ENCODE results near the gene HERC3.

HERC3 gene

DNA sequence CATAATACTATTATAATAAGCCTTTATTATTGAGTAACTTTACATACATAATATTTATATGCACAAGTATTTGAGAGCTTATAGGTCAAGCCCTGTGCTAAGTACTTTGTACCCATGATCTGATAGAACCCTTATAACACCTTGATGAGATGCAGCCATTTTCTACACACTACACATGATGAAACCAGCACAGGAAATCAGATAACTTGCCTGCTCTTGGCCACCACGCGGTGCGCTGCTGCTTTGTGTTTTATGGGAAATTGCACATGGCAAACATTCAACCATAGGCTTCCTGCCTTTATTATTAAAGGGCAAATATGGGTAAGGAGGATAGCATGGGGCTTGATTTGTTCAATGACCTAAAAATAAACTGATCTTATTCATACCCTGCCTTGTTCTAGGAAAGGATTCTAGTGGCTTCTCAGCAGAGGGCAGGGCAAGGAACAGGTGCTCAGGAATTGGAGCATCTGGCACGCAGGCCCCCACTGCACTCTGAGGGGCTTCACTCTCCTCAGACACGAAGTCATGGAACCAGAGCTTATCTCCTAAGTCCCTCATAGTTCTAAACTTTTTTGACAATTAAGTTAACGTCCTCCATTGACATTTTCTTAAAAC, 137.0 kb downstream of the HERC3 start:
- TF ChIP-seq GATA3 (IDR thresholded peaks at IDR 0.05; ENCODE audit: low read depth, low read length) = no peak

DNA sequence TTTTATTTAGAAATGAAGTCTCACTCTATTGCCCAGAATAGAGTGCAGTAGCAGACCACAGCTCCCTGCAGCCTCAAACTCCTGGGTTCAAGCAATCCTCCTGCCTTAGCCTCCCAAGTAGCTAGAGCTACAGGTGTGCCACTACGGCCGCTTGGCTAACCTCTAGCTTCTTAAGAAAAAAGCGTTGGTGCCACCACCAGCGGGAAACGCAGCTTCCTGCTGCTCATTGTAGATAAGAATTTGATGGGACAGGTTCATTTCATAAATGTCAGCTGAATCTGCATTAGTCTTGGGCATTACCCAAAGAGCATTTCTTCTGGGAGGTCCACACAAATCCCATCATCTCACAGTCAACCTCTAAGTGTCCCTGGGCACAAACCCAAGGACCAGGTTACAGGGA, 138.5 kb downstream of the HERC3 start:
- TF ChIP-seq GATA2 (IDR thresholded peaks at IDR 0.05; ENCODE audit: low read depth, low read length) = no peak
- no peak for TF ChIP-seq GATA3 (IDR thresholded peaks at IDR 0.05; ENCODE audit: low read depth, low read length)

DNA sequence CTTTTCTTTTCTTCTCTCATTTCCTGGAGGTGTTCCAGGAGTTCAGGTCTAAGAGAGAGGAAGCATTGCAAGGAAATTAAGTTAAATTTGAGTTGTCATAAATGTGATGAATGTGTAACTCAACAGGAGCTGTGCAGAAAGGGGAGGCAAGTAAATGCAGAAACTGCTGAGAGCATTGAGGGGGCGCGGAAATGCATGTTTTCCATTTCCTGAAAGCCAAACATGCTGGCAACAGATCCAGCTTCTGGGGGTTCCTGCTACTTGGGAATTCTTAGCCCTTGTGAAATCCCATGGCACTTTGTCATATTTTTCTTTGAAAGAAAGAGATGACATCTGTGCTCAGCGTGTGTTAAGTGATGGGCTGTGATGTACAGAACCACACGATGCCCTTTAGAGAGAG, 139.1 kb downstream of the HERC3 start:
- TF ChIP-seq GATA2 (IDR thresholded peaks at IDR 0.05; ENCODE audit: low read depth, low read length) (no peak), GATA3 (IDR thresholded peaks at IDR 0.05; ENCODE audit: low read depth, low read length) (no peak)

DNA sequence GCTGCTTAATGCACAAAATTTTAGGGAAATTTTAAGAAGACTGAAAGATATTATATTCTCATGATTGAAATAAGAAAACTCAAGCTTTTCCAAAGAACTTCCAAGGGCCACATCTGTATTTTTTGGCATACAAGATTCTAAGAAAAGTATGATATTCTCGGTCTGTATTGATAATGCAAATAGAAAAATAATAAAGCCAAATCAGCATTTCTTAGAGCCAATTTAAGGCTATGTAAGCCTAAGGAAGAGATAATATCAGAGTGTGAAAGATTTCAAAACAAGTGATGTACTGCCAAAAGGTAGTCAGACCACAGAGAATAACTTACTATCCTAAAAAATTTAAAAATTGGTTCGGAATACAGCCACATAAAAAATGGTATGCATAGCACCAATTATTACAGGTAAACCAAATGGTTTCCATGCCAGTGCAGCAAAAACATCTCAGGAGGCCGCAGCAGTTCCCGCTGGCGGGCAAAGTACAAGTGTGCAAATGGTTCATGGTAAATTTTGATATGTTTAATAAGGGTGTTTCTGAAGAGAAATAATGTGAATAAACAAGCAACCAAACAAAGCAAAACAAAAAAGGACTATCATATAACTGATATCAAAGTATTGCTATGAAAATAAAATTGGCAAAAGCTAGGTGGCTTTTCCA, 140.6 kb downstream of the HERC3 start:
- TF ChIP-seq GATA2 (IDR thresholded peaks at IDR 0.05; ENCODE audit: low read depth, low read length) (no peak), GATA3 (IDR thresholded peaks at IDR 0.05; ENCODE audit: low read depth, low read length) (no peak)

DNA sequence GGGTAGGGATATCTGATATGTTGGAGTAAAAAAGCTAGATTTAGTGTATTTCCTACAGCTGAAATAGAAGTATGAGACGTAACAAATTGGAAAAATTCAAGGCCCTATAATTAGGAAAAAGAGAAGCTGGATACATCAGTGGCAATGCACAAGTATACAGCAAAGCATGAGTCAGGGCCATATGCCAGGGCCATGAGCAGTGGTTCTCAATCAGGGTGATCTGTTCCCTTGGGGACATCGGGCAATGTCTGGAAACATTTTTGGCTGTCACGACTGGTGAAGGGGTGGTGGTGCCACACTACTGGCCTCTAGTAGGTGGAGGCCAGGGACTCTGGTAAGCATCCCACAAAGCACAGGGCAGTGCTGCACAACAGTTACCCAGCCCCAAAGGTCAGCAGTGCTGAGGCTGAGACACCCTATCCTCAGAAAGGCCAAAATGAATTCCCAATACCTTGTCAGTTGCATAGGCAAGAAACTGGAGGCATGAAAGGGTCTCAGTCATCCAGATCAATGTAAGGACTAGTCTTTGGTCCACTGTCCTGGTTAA, 142.2 kb downstream of the HERC3 start:
- TF ChIP-seq GATA3 (IDR thresholded peaks at IDR 0.05; ENCODE audit: low read depth, low read length) (no peak), GATA2 (IDR thresholded peaks at IDR 0.05; ENCODE audit: low read depth, low read length) (no peak)

DNA sequence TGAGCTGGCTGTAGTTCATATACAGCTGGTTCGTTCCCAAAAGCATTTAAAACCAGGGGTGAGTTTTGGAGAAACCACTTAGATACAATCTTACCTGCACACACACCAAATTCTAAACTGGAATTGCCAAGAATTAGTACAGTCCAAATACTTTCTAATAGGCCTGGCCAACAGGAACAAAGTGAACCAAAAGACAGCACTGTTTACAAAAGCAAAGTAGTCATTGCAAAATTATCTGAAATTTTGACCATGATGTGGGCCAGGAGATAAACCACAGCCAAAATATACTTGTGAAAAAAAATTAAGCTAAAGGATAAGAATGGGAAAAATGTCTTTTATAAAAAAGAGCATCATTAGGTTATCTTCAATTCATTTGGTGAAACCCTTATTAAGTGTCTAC, 143.3 kb downstream of the HERC3 start:
- TF ChIP-seq GATA2 (IDR thresholded peaks at IDR 0.05; ENCODE audit: low read depth, low read length) (no peak), GATA3 (IDR thresholded peaks at IDR 0.05; ENCODE audit: low read depth, low read length) (no peak)

DNA sequence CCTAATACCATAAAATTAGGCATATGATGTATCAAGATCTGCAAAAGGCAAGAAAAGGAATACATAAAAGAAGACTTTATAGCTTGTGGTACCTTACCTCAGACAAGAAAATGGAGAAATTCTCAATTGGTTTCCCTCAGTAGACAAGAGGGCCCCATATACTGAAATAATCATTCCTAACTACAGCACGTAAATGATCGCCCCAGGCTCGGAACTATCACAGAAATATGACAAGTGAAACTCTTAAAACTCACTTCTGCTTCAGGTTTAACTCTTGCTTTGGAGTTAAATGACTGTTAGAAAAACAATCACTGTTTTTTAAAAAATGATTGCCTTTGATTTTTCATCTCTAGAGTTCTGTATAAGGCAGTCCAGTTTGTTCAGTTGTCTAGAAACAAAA, 144.0 kb downstream of the HERC3 start:
- TF ChIP-seq GATA2 (IDR thresholded peaks at IDR 0.05; ENCODE audit: low read depth, low read length) (no peak), GATA3 (IDR thresholded peaks at IDR 0.05; ENCODE audit: low read depth, low read length) (no peak)

DNA sequence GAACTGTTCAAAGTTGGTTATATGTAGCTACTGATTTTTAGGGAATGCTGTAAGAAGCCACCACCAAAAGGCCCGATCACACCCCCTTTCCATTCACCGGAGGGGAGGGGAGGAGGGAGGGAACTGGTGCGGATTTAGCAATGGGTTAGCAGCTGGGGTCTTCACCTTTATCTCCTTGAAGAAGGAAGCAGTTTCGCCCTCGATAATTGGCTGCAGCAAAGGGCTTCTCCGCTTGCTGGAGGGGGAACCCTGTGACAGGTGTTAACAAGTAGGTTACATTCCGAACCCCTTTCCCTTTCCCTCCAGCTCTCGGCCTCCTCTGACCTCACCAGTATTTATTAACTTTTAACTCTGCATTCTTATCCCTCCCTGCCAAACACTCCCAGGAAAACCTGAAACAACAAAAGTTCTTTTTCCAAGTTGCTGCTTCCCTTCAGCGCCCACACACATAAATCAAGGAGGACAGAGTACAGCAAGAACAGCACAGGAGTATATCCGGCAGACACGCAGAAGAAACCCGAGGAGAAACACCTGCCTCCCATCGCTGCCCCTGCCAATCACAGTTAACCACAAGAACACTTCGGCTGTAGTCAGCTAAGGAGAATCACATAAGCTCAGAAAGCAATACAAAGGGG, 145.1 kb downstream of the HERC3 start:
- TF ChIP-seq GATA3 (IDR thresholded peaks at IDR 0.05; ENCODE audit: low read depth, low read length) (no peak), GATA2 (IDR thresholded peaks at IDR 0.05; ENCODE audit: low read depth, low read length) (no peak)

DNA sequence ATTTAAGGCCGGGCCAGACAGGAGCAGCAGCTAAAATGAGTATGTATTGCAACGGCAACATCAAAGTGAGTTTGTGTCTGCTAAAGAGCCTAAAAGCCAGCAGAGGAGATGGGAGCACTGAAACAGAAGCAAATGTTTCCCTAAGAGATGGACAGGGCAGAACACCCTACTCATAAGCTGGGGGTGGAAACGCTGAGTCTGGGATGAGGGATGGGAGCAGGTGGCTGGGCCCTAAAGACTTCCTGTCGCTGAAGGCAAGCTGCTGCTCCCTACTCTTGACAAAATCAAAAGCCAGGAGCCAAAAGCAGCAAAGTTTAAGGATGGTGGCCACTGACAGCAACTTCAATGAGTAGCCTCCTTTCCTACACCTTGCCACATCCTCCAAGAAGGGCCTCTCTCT, 145.9 kb downstream of the HERC3 start:
- TF ChIP-seq GATA2 (IDR thresholded peaks at IDR 0.05; ENCODE audit: low read depth, low read length) = no peak
- TF ChIP-seq GATA3 (IDR thresholded peaks at IDR 0.05; ENCODE audit: low read depth, low read length) = no peak

DNA sequence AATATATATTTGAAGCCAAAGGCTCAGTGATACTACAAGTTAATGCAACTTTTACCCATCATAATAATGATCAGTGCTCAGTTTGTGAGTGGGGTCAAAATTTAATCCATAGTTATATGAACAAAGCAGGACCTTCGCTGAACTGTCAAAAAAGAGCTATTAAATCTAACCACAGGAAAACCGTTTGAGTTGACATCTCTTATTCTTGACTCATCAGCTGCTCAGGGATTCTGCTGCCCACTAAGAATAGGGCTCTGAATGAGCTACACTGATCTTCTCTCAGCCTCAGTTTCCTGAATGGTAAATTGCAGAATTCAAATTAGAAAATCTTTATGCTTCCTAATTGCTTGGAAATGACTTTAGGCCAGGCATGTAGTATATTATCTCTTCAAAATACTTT, 150.3 kb downstream of the HERC3 start:
- TF ChIP-seq GATA3 (IDR thresholded peaks at IDR 0.05; ENCODE audit: low read depth, low read length) (no peak), GATA2 (IDR thresholded peaks at IDR 0.05; ENCODE audit: low read depth, low read length) (no peak)

DNA sequence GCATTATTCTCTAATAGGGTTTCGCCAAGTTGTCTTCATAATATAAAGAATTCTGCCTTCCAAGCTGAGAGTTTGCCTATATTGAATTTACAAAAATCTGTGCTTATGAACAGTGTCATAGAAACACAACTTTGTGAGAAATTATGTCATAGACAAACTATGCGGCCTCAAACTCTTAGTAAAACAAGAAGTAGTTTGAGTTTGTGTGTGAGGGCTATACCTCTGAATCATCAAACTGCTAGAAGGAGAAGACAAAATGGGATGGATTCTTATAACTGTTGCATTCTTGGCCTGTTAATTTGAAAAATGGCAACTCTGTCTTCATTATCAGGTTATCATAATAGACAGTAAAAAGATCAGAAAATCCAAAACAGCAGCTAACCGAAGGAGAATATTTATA, 151.4 kb downstream of the HERC3 start:
- no peak for TF ChIP-seq GATA2 (IDR thresholded peaks at IDR 0.05; ENCODE audit: low read depth, low read length)
- no peak for TF ChIP-seq GATA3 (IDR thresholded peaks at IDR 0.05; ENCODE audit: low read depth, low read length)

DNA sequence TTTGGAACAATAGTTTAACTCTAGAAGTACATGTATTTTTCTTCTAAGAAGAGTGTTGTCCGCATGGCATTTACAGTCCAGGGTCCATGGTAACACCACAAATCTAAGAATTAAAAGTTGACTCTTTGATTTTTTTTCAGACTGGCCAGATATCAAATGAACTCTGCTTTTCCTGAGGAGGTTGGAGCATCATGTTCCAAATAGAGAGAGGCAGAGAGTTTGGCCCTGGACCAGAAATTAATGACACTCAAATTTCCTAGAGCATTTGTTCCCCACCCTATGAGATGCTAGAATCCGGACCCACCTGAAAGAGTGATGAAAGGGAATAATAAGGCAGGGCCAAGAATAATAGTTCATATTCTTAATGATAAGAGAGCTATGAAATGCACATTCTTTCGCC, 152.3 kb downstream of the HERC3 start:
- no peak for TF ChIP-seq GATA2 (IDR thresholded peaks at IDR 0.05; ENCODE audit: low read depth, low read length)
- TF ChIP-seq GATA3 (IDR thresholded peaks at IDR 0.05; ENCODE audit: low read depth, low read length) = no peak

DNA sequence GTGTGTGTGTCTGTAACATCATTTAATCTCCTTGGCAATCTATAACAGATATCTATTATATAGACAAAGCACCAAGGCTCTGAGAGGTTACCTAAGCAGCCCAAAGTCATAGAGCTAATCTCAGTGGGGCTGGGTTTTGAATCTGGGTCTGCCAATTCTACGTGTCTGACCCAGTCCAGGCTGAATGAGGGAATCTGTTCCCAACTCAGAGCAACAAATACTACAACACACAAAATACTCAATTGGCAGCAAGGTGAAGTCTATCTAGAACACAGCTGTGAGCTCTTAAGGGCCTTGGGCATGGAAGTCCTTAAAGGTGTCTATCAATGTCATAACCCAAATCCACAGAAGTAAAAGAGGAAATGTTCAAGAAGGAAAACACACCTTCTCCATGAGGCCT, 152.9 kb downstream of the HERC3 start:
- TF ChIP-seq GATA3 (IDR thresholded peaks at IDR 0.05; ENCODE audit: low read depth, low read length) = no peak
- no peak for TF ChIP-seq GATA2 (IDR thresholded peaks at IDR 0.05; ENCODE audit: low read depth, low read length)

DNA sequence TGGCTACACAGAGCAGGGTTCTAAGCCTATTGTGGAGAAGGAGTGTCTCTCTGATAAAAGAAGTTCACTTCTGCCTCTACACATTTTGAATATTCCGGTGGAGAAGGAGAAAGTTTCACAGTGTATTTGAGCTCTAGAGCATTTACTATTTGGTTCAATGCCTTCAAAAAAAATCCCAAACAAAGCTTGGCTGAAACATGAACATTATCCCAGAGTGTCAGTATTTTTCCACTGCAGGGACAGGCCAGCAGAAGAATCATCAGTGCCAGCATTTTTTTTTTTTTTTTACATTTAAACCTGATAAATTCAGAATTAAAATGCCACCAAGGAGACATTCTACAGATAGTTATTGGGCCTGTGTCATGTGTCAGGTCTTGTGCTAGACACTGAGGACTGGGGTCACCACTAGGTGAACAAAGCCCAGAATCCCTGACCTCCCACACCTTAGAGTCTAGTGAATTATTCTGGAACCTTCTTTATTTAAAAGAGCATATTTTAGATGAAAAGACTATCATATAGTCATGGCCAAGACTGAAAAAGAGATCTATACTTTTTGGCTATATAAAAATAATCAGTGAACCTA, 153.4 kb downstream of the HERC3 start:
- TF ChIP-seq GATA3 (IDR thresholded peaks at IDR 0.05; ENCODE audit: low read depth, low read length) (no peak), GATA2 (IDR thresholded peaks at IDR 0.05; ENCODE audit: low read depth, low read length) (no peak)

DNA sequence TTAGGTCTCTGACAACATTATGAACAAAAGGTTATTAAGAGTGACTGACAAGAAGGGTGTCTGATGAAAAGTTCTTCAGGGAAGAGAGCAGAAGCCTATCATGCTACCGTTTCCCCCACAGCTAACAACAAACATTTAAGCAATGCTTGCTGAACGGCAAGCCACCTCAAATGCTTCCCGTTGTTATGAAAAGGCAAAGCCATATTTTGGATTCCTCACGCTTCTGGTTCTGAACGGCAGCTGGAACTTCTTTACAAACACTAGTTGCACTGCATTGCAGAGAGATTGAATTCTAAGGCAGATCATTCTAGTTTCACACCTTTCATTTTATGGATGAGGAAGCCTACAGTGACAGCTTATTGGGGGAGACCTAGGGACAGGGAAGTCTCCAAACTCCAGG, 153.9 kb downstream of the HERC3 start:
- TF ChIP-seq GATA3 (IDR thresholded peaks at IDR 0.05; ENCODE audit: low read depth, low read length) (no peak), GATA2 (IDR thresholded peaks at IDR 0.05; ENCODE audit: low read depth, low read length) (no peak)

All from SH-SY5Y (cell line).